NK-92 treated with Interleukin-12 subunit alpha and Interleukin-12 subunit beta, amount 100 ng/mL, for 24 hours (cell line): ENCODE data around the gene ADARB2.

Experiments
- DNase-seq: peaks from one replicate; lab custom pipeline; 2025; lab: John Stamatoyannopoulos, UW

Gene ADARB2

GRCh38 chr10:1291178-1292090 lies 445.9 kb downstream of the ADARB2 start:
- DNase-seq, result no peak

- no peak for DNase-seq
These were observed 447.3 kb downstream of the ADARB2 start for GRCh38 chr10:1290071-1290471.

- DNase-seq, result no peak
These were observed 447.7 kb downstream of the ADARB2 start for GRCh38 chr10:1289591-1289990.

GRCh38 chr10:1287971-1288401 lies 449.3 kb downstream of the ADARB2 start:
- no peak for DNase-seq

- DNase-seq, result no peak
These were observed 449.8 kb downstream of the ADARB2 start for GRCh38 chr10:1287487-1287886.

GRCh38 chr10:1284076-1284475 lies 453.2 kb downstream of the ADARB2 start:
- no peak for DNase-seq

- no peak for DNase-seq
These were observed 455.9 kb downstream of the ADARB2 start for GRCh38 chr10:1281405-1281782.

GRCh38 chr10:1280466-1281404 lies 456.6 kb downstream of the ADARB2 start:
- DNase-seq, result no peak

- no peak for DNase-seq
These were observed 459.0 kb downstream of the ADARB2 start for GRCh38 chr10:1278306-1278705.

- no peak for DNase-seq
These were observed 462.4 kb downstream of the ADARB2 start for GRCh38 chr10:1274701-1275544.

GRCh38 chr10:1274111-1274661 lies 463.1 kb downstream of the ADARB2 start:
- no peak for DNase-seq

GRCh38 chr10:1273372-1274105 lies 463.8 kb downstream of the ADARB2 start:
- DNase-seq, result no peak

GRCh38 chr10:1272777-1273161 lies 464.6 kb downstream of the ADARB2 start:
- no peak for DNase-seq

GRCh38 chr10:1272079-1272776 lies 465.1 kb downstream of the ADARB2 start:
- no peak for DNase-seq

GRCh38 chr10:1270906-1271305 lies 466.4 kb downstream of the ADARB2 start:
- DNase-seq, result no peak

GRCh38 chr10:1270490-1270889 lies 466.8 kb downstream of the ADARB2 start:
- DNase-seq, result no peak

- DNase-seq, result no peak
These were observed 468.5 kb downstream of the ADARB2 start for GRCh38 chr10:1268831-1269230.

GRCh38 chr10:1267568-1267967 lies 469.8 kb downstream of the ADARB2 start:
- DNase-seq, result no peak

- DNase-seq, result no peak
These were observed 470.2 kb downstream of the ADARB2 start for GRCh38 chr10:1267148-1267547.
